ENCODE data around the gene PMM1.

DNA sequence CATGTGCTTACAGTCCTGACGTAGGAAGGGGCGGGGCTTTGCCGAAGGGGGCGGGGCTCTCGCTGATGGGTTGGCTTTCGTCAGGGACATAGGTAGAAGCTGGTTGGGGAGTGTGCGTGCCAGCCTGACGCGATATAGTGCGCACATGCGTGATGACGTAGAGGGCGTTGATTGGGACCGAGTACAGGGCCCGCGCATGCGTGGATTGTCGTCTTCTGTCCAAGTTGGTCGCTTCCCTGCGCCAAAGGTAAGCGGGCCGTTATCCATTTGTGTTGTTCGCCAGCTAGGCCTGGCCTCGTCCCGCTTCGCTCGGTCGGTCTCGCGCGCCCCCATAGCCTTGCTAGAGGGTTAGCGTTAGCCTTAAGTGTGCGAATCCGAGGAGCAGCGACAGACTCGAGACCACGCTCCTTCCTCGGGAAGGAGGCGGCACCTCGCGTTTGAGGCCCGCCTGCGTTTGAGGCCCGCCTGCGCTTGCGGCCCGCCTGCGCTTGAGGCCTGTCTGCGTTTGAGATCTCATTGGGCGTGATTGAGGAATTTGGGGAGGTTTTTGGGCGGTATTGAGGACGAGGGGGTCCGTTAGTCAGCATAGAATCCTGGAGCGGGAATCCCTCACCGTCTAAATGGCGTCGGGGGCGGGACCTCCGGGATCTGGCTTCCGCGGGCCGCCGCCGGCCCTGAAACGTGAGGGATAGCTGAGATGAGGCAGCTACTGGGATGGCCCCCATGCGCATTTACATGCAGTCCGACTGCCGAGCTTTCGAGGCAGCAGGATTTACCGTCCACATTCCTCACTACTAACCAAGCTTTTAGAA, 31.7 kb upstream of the PMM1 start, which contains the start of gene XRCC6:
- TF ChIP-seq EZH2 (IDR thresholded peaks at IDR 0.05; ENCODE audit: insufficient read depth, poor library complexity, severe bottlenecking) (no peak), EZH2phosphoT487 (IDR thresholded peaks at IDR 0.05; ENCODE audit: insufficient read depth, low read depth) (no peak)

Measured in GM23248 (cell line).